Embryonic facial prominence (tissue), 1 donor: ENCODE data around the gene TTC28.

Experiments used
- DNase-seq: peaks from one replicate; pipeline ENCODE4 v3.0.0-alpha.2; 2016; ENCODE audit errors: extremely low spot score

TTC28 gene

DNA sequence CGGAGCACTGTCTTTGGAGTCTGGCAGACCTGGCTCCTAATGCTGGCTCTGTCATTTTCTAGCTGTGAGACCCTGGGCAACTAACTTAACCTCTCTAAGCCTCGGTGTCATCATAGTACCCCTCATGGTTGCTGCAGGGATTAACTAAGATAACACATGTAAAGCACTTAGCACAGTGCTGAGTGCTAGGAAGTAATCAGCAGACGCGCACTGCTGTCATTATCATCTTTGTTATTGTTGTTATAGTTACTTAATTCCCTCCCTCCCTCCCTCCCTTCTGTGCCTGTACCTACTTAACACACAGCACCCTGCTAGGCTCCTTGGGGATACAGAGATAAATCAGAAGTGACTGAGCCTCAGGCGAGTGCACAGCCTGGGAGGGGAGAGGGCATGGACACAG is 655.9 kb downstream of the TTC28 start:
- DNase-seq: no peak

DNA sequence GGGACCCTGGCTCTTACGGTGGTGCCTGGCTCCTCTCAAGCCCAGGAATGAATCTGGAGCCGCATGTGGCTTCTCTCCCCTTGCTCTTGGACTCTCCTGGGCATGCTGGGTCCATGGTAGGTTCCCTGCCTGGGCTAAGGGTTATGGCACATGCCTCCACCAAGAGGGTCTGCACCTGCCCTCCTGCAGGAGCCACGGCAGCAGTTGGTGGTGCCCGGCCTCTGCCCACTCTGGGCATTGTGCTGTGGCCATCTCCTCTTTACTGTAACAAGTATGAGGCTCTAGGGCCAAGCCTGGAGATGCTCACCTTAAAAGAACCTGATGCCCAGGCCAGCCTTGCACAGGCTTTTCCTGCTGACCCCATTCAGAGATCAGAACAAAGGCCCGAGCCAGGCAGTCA is 656.6 kb downstream of the TTC28 start:
- no peak for DNase-seq

DNA sequence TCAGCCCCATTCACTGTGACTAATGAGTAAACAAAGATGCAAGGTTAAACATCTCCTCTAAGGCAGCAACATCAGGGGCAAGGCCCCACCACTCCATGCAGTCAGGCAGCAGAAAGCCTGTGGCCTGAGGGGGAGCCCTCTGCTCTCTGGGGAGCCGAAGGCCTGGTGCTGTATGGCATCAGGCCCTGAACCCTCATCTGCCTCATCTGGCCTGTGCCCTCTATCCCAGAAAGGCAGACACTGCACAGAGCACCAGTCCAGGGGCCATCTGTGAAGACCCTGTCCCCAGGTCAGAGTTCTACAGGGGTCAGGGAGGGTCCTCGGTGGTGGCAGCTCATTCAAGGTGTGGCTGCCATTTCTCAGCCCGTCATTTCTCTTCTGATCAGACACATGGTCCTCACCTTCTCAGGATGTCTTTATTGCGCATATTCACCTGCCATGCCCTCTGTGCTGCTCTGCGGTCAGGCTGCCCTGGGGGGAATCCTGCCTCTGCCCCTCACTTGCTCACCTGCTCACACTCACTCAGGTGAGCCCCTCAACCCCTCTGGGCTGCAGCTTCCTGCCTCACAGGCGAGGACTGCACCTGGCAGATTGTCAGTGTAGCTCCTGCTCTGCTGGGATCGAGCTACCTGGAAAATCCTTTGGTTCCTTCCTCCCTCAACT is 657.5 kb downstream of the TTC28 start:
- no peak for DNase-seq

DNA sequence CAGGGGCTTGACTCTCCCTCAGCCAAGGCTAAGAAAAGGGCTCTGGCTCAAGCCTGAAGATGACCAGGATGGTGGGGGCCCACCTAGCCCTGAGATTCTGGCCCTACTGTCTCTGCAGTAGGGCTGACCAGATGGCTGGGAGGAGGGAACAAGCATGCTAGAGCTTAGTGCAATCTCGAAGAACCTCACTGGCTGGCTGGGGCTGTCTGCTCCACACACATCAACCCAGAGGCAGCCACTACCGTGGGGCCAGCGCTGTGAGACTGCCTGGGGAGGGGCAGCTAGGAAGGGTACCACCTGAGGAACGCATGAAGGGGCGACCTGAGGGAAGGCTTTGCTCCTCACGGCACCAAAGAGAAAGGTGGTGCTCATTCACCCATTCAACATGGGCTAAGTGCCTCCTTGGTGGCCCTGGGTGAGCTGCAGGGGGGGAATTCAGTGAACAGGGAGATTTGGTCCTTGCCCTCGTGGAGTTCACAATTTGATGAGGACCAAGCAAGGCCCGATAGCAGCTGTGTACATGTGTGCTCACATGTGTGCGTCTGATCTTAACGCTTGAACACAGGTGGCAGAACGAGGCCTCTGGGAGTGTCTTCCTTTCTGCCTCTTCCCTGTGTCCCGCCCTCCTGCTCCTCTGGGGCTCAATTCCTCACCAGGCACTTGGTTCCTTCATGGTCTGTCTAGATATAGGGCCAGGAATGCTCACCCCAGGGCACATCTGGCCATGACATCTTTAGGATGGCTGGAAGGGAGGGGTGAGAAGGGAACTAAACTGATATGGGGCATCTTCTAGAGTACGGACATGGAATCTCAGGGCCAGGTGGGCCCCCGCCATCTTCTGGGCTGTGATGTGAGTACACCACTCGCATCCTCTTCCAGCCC is 658.3 kb downstream of the TTC28 start:
- DNase-seq: no peak

DNA sequence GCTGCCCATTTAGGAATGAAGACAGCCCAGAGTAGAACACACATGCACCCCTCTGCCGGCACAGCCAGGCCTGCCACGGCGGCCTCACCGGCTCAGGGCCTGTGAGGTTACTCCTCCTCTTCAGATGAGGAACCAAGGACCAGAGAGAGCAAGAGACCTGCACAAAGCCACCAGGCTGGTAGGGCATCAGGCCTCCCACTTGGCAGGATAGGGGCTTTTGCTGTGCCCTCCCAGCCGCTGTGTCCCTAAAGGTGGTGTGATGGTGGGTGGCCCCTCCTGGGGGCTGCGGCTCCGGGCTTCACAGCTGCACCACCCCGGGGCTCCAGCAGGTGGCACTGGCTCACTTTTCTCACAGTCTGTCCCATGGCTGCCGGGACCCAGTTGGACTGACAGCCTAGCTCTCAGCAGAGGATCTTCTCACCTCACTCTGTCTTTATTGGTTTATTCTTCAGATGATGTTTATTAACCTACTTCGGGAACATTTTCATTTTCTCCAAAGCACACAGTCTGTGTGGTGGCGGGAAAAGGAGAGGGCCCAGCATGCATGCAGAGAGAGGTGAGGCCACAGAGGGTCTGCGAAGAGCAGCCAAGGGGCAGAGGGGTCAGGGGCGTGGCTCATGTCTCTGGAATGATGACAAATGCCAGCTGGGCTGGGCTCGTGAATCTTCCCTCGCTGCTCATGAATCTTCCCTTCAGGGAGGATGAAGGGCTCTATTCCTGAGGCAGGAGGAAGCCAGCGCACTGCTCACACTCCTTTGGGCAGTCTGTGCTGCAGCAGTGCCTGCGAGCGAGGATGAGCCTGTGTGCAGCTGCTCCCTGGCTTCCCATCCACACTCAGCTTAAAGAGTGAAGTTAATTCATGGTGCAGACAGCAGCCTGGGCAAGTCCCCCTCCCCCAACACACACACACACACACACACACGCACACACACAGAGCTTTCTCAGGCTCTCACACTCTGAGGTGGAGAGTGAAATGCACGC is 659.5 kb downstream of the TTC28 start:
- no peak for DNase-seq

DNA sequence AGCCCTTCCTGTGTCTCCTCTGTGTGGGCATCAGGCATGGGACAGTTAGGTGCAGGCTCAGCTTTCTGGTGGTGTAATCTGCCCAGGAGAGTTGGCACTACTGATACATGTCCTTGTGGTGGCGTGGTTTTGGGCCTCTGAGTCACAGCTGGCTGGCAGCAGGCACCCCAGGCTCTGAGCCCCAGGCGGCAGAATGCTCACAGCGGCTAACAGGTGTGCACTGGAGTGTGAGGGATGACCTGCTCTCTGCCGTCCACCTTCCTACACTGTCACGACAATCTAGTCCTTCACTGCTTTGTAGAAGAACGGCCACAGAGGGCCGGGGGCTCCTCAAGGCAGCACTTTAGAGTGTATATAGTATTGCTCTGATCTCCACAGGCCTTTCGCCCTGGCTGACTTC is 660.3 kb downstream of the TTC28 start:
- DNase-seq: no peak

DNA sequence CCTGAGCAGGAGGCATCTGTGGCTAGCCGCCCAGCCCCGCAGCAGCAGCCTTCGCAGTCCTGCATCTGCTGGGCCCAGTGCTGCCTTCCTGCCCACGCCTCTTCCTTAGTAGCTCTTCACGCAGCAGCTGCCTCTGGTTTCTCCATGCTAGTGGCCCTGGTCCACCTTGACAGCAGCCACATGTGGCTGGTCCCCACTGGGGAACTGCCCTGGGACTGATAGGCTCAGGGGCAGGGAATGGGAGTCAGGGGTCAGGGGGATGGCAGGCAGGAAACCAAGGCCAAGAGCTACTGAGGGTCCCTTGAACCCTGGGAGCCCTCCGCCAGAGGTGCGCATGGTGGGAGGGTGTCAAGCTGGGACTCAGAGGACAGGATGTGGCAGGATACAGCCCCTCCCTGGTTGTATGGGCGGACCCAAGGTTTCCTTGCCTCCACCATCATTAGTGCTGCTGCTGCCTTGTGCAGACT is 661.1 kb downstream of the TTC28 start:
- no peak for DNase-seq

DNA sequence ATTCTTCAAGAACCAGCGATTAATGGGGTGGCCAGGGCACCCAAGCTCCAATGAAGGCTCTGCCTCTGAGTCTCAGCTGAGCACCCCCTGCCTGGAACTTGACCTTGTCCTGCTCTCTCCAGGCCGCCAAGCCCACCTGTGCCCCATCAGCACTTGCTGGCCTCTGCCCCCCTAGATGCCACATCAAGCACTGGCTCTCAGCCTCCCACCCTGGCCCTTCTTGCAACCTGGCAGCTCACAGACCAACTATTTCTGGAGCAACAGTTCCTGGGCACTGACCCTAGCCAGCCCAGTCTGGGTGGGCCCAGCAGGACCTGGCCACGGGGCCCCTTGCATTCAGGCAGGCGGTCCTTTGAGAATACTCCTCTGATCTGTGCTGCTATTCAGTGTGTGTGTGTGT is 661.8 kb downstream of the TTC28 start:
- no peak for DNase-seq

DNA sequence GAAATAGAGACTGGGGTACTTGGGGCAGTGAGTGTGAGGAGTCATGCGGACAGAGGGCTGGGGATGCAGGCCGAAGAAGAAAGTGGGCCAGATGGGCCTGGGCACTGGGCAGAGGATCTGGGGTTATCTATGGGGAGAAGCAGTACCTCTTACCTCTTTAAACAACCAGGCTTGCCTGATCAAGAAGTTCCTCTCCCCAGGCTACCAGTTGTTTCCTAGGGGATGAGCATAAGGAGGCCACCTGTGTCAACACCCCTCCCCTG is 662.2 kb downstream of the TTC28 start:
- no peak for DNase-seq

DNA sequence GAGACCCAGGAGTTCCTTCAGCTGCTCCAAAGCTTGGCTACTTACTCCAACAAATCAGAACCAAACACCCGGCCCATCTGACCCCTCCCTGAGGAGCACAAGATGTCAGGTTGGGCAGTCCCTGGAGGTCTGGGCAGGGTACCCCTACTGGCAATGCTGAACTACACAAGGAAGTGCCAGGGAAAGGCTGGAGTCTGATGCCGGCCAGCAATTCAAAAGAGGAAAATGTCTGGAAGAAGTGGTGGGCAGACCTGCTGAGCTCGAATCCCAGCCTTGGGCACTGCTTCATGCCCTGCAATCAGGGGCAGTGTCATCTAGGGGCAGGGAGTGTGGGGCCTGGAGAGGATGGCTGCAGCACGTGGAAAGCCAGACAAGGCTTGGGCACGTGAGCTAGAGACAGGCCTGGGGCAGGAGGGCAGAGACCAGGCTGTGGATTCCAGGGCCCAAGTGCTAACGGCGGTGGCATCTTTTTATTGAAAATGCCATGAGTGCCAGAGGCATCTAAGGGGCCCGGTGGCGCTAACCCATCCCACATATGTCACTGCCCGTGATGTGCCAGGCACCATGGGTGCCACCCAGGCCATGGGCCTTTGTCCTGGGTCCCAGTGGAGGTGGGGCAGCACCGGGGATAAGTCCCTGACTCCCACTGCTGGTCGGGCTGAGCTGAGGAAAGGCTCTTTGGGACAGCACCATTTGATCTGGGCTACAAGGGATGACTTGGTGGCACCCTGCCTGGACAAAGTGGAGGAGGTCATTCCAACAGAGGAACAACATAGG is 662.7 kb downstream of the TTC28 start:
- DNase-seq: no peak

DNA sequence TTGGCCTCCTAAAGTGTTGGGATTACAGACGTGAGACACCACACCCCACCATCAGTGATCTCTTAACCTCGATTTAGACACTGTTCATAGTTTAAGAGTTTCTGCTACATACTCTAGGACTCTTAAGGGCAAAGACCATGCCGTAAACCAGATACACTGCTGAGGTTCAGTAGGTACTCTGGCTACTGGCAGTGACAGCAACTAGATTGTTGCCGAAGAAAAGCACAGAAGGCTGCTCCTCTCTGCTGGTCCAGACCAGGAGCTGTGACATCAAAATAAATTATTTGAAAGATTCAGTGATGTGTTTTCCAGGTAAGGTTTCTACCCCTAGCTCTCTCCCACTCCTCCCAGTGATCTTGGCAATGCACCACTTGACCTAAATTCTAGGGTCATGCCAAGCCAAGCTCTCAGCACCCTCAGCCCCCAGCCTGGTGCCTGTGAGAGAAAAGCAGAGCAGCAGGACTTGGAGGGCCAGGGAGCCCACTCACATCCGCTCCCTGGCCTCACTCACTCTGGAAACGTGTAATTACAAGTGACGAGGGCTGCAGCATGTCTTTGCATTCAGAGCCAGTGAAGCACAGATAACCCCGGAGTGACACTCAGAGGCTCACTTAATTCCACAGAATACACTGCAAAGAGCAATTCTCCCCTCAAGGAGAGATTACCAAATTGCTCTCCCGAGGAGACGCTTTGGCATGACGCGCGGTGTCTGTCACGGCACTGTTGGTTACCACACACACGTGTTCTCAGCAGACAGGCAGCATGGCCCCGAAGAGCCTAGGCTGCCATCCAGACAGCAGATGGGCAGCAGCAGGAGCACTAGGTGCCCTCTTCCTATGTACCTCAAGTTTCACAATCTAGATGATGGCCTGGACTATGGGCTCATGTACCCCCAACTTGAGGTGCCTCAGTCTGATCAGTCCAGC is 663.7 kb downstream of the TTC28 start:
- DNase-seq: no peak

DNA sequence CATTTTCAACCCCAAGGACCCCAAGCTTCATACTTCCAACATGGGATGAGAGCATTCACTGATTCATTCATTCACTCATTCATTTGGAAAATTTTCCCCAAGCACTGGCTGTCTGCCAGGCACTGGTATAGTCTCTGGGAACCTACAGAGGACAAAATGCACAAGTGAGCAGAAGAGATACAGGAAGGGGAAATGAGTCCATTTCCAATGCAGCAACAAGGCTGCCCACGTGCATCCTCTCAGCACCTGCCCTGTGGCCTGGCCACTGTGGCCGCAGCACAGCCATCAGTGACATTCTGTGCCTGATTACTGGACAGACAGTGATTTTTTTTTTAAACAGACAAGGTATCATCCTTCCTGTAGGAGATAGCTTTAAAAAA is 664.6 kb downstream of the TTC28 start:
- DNase-seq: no peak

DNA sequence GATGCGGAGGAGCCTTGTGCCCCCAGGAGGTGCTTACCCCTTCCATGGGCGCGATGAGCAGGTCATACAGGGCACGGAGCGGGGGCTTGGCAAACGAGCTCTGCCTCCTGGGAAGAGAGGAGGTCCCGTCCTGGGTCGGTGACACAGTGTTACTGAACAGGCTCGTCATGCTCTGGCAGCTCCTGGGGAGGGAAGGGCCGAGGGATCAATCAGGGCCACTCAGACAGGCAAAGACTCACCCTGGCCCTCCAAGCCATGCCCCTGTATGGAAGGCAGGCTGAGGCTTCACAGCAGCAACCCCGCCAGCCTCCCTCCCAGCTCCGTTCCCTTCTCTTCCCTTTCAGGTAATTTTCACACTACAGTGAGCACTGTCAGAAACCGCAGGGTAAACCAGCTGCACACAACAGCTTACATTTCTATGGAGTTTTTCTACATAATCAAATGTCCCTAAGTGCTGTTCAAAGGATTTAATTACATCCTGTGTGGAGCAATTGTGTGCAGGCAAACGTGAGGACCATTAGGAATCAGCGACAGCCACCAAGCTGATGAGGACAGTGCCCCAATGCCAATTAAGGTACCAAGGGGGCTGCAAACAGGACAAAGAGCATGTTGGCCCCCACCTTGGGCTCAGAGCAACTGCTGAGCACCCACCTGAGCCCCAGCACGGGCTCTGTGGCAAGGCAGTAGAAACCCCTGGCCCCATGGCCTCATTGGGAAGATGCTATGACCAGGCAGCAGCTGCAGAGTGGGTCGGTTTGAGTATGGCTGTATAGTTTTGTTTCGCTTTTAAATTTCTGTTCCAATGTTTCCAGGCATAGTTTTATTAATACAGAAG is 665.2 kb downstream of the TTC28 start:
- DNase-seq: no peak

DNA sequence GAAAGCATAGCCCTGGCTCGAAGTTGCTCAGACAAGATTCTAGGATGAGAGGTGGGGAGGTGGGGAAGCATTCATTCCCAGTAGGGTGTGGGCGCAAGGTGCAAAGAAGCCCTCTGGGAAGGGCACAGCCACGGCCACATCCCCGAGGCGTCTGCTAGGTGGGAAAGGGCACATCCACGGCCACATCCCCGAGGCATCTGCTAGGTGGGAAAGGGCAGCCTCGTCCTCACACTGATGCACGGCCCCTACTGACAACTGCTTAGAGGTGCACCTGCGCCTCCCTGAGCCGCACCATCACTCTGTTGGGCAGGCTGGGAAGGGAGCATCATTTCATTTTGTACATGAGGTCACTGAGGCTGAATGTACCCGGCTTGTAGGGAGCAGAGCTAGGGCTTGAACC is 666.0 kb downstream of the TTC28 start:
- DNase-seq: no peak

DNA sequence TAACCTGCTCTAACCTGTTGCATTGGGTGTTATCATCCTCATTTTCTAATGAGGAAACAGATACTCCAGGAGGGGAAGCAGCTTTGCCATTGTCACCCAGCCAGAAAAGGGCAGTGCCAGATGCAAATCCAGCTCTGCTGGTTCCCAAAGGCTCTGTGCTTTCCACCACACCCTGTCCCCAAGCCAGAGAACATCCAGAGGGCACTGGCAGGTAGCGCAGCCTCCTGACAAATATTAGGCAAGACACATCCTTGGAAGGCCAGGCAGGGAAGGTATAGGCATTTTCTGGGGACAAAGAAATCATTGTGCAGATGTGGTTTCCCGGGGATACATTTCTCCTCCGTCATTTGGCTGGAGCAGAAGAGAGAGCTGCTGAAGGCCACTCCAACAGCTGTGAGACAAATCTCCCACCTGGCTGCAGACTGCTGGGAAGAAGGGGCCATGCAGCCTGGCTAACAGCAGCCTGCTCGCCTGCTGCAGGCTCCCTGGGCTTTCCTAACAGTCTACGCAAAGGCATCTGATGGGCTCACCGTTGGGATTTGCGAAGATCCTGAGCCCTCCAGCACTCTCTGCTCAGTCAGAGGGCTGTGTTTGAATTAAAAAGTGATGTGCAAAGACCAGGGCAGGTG is 666.7 kb downstream of the TTC28 start:
- DNase-seq: no peak

DNA sequence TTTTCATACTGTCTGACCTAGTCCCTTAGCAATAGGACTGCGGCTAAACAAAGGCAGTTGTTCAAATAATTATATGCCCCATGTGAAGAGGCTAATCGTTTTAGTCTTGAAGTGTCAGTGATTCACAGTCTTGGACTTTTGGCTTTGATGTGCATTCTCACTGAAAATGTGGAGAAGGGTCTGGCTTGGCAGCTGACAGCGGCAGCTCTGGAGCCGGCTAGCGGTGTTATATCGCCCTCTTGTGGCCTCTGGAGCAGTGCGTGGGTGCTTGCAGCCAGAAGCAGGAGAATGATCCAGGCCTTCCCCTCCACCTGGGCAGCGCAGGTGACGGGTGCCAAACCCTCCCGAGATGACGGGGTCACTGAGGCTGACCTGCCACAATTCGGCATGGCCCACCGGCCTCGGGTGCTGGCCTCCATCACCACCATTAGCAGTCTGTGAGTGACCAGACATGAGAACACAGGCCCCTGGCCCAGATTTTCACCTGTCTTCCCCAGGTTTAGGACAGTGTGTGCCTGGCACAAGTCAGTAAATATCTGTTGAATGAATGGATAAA is 670.3 kb downstream of the TTC28 start:
- peak; percentile 53 for DNase-seq

DNA sequence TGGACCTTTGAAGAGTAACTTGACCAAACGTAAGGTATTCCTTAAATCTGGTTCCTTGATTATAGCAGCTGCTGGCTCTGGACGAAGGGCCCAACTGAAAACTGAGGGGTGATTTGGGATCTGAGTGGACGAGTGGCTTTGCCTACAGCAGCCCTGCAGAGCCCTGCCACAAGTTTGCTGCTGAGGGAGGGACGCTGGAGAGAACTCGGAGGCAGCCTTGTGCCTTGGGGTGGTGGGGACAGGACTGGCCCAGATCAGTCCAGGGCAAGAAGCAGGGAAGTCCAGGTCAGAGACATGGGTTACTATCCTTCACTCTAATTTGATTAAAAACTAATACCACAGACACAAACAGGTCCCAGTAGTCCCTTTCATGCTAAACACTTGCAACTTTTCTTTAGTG is 671.0 kb downstream of the TTC28 start:
- DNase-seq: no peak

DNA sequence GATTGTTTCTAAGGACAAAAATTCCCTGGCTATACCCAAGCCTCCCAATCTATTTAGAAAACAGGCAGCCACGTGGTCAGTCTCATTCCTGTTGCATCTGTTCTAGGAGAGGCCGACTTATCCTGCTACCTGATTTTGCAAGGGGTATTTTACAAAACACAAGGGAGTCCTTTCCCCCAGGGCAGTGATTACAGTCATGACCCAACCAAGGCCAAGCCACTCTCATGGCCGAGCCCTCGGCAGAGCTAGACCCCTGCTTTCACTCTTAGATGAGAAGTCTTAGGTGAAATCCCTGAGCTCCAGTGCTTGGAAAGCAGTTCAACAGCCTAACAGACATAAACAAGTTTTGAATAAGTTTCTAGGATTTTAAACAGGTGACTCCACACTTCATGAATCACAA is 671.6 kb downstream of the TTC28 start:
- no peak for DNase-seq

DNA sequence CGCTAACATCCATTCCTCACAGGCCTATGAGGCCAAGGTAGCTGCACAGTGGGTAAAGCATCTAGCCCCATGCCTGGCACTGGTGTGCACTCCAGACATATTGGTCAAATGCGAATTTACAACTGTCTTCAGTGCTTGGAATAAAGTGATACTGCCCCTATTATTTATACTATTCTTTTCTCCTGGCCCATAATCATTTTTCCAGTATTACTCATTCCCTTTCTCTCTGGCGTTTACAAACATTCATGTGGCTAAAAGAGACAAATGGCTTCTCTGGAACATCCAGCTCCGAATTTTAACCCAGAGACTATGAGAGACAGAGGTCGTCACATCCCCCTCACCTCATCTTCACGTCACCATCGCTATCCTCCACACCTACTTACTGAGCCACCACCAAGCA is 673.4 kb downstream of the TTC28 start:
- DNase-seq: no peak
